Right cardiac atrium (tissue), 5 donors: ENCODE results near the gene GLIPR2. TPM values are rescaled to one million over a fixed set of nuclear protein-coding genes. Genes with fewer than 3 reads are reported as not detected.

ENCODE experiments used
- ATAC-seq, 2 donors: fragments of 200-7000 bp; cut with Tn5 transposase; one replicate each; pipeline versions ENCODE4 v1.8.0 to v1.9.1; 2020; ENCODE audit warnings: moderate library complexity in 2 of 2, mild to moderate bottlenecking in 1 of 2
- DNase-seq, 3 donors: peaks; one replicate each; pipeline ENCODE4 v3.0.0-alpha.2; 2020
- H3K27ac ChIP-seq: one replicate; pipeline ENCODE4 v1.5.1; 2013; ENCODE audit warnings: mild to moderate bottlenecking, low read length, control low read depth, moderate library complexity
- H3K27me3 ChIP-seq: one replicate; pipeline ENCODE4 v1.6.1; 2013; ENCODE audit not compliant: control insufficient read depth, insufficient read depth
- H3K4me1 ChIP-seq: one replicate; pipeline ENCODE4 v1.6.1; 2013; ENCODE audit warnings: low read length; ENCODE audit not compliant: control insufficient read depth, insufficient read depth
- H3K4me3 ChIP-seq: one replicate; pipeline ENCODE4 v1.5.1; 2013; ENCODE audit warnings: low read length, control low read depth
- H3K9me3 ChIP-seq: one replicate; pipeline ENCODE4 v1.6.1; 2013; ENCODE audit warnings: low read length; ENCODE audit not compliant: control insufficient read depth
- WGBS: extraction: QIAGEN DNeasy Blood & Tissue Kit; methylation state at CpG from one replicate; pipeline ENCODE4 v1.1.7; 2013; 5-methylcytosine and 5-hydroxymethylcytosine counted together
- intact Hi-C, 4 donors: fragments of 100-400 bp; cut with DNase I; formaldehyde crosslinking; loops; one replicate each; pipeline versions ENCODE4 v1.11.0 to v1.14.0; 2022 to 2023
- polyA plus RNA-seq: library from polyadenylated mRNA; stranded (reverse); fragments of 200-250 nt; gene quantifications from one replicate; pipeline ENCODE4 v1.2.3, GENCODE V29; 2013
- total RNA-seq, 4 donors: library from RNA; stranded (reverse); fragmentation: NEBNext Ultra II Directional; extraction: Animal tissue kit (Norgen Biotek cat#: 25700); gene quantifications; one replicate each; pipeline ENCODE4 v1.2.1, GENCODE V29; 2021
- donor health status: healthy with polysubstance abuse.
- donor health status: DM: no; HTN: yes; CAD: no.
- donor health status: DM: no; HTN: no; CAD: no.
- donor health status: DM: no; HTN: yes; CAD: no; lungs with severe emphysema.
- donor health status: DM: yes; HTN: yes; CAD: no.

The GLIPR2 gene
- total and polyA plus RNA-seq, 5 donors: 8.8 to 23.2 (median 12.8) TPM

DNA sequence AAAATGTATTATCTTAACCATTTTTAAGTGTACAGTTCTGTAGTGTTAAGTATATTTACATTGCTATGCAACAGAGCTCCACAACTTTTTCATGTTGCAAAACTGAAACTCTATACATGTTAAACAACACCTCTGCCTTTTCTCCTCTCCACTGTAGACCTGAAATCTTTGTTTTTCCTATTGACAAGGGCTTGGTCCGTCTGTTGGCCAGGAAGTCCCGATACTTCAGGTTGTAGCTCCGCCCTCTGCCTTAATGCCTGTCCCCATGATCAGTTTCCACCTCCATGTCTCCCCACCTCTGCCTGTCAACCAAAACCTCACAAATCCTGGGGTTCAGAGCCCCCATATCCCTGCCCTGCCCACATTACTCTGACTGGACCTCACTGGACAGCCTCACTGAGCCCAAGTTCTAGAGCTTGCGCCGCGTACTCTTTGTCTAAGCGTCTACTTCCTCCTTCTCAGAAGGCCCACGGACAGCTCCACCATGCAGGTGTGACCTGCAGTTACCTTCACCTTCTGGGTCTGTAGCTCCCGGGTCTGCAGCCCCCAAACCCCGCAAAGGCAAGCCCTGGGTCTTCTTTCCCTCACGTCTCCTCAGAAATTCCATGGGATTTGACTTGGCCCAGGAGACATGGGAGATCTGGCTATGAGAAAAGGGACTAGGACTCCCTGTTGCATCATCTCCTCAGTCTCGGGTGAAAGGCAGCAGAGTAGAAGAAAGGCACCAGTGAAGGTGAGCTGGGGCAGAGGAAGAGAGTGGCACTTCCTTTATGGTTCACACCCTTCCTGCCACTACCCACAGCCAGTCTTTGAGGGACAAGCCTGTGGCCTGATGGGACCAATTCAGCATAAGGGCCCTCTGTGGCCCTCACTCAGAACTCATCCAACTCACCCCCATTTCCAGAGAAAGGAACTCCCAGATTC is 8.0 kb downstream of the GLIPR2 start:
- Histone ChIP-seq H3K27ac (no peak overlapping the region), H3K27me3 (no peaks in the 10 kb centered on the region), H3K9me3 (no peaks in the 10 kb centered on the region), H3K4me1 (peaks cover 4% of the 10 kb centered on the region), H3K4me3 (no peak overlapping the region)
- intact Hi-C loops: no loop called here
- WGBS: 86% methylated on average over 12 of the region's 12 CpGs
- ATAC-seq (no peak), DNase-seq (peak in 1 of 3 donors; percentile 28)

DNA sequence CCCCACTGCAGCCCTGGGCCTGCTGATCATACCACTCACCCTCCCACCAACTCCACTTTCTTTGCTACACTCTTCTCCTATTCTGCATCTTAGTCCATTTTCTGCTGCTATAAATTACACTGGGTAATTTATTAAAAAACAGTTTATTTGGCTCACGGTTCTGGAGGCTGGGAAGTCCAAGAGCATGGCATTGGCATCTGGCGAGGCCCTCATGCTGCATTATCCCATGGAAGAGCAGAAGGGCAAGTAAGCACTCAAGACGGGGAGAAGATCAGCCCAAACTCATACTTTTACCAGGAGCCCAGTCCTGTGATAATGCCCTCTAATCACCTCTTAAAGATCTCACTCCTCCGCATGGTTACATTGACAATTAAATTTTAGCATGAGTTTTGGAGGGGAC is 9.4 kb downstream of the GLIPR2 start:
- peaks cover 4% of the 10 kb centered on the region for H3K4me1 ChIP-seq
- intact Hi-C loops: no loop called here
- no peaks in the 10 kb centered on the region for H3K9me3 ChIP-seq
- DNase-seq (no peak), ATAC-seq (no peak)
- no peaks in the 10 kb centered on the region for H3K27me3 ChIP-seq
- over 99% methylated on average over 4 of the region's 4 CpGs for WGBS
- H3K4me3 ChIP-seq: no peak overlapping the region
- H3K27ac ChIP-seq: no peak overlapping the region

DNA sequence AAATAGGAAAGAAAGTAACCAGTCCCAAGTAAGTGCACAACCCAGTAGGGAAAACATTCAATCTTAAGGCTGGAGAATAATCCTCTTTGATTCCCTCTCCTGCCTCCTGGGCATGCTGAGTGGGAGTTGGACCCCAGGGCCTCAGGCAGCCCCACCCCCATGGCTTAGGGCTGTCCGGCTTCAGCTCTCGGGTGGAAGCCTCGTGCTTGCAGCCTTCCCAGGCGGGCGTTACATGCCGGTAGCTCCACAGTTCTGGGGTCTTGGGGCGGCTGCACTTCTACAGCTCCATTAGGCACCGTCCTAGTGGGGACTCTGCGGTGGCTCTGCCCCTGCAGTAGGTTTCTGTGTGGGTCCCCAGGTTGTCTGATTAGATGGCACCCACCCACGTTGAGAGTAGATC is 10.1 kb downstream of the GLIPR2 start:
- Histone ChIP-seq H3K9me3 (no peaks in the 10 kb centered on the region), H3K4me3 (no peak overlapping the region), H3K4me1 (peaks cover 4% of the 10 kb centered on the region), H3K27ac (no peak overlapping the region), H3K27me3 (no peaks in the 10 kb centered on the region)
- WGBS: 90% methylated on average over 10 of the region's 10 CpGs
- DNase-seq: peak in 1 of 3 donors; percentile 35
- intact Hi-C loops: no loop called here
- no peak for ATAC-seq

DNA sequence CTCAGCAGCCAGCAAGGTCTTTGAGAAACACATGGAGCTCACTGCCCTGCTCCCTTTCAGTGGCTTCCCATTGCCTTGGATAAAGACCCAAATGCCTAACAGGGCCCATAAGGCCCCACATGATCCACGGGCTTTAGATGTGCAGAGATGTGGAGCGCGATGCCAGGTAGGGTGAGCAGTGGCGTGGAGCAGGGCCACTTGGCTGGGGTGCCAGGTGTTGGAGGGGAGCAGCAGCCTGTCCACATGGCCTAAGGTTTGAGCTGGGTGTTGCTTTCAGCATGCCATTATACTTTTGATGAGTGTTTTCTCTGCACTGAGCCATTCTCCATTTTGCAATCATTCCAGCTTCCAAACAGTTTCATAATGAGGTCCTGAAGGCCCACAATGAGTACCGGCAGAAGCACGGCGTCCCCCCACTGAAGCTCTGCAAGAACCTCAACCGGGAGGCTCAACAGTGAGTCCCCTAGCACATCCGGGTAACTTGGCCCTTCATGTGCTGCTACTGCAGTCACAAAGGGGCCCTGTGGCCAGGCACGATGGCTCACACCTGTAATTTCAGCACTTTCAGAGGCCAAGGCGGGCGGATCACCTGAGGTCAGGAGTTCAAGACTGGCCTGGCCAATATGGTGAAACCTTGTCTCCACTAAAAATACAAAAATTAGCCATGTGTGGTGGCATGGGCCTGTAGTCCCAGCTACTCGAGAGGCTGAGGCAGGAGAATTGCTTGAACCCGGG is 11.1 kb downstream of the GLIPR2 start:
- H3K4me1 ChIP-seq: peaks cover 4% of the 10 kb centered on the region
- no peaks in the 10 kb centered on the region for H3K27me3 ChIP-seq
- intact Hi-C loops: no loop called here
- 93% methylated on average over 14 of the region's 14 CpGs for WGBS
- H3K27ac ChIP-seq: no peak overlapping the region
- no peak for ATAC-seq
- no peaks in the 10 kb centered on the region for H3K9me3 ChIP-seq
- no peak overlapping the region for H3K4me3 ChIP-seq
- peak in 1 of 3 donors; percentile 43 for DNase-seq

DNA sequence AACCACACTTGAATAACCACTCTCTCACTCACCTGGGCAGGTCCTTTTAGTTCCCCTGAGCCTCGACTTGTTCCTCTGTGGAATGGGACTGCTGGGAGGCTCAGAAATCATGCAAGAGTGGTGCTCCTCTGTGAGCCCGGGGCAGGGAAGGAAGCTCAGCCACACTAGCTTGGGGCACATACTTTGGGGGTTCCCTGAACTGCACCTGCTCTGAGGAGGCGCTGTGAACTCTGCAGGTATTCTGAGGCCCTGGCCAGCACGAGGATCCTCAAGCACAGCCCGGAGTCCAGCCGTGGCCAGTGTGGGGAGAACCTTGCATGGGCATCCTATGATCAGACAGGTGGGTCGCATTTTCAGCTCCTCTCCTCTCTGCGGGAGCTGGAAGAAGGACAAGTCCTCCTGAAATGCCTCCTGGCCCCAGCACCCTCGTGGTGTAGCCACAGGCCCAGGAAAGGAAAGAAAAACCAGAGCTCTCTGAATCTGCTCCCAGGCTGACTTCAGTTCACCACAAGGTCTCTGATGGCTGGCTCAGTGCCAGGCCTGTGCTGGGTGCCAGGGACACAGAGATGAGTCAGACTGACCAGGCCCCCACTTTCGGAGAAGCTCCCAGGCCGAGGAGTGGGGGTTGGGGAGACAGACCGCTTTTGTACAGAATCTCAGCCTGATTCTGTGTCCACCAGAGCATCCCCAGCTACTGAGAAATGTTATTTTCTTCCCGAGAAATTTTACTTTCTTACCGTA is 11.9 kb downstream of the GLIPR2 start:
- ATAC-seq: peak; percentile 87 to 88
- peak overlapping the region; percentile 50 for H3K27ac ChIP-seq
- H3K4me1 ChIP-seq: peaks cover 4% of the 10 kb centered on the region
- WGBS: 49% methylated on average over 14 of the region's 14 CpGs
- DNase-seq: peak; percentile 96 to 99 (median 98)
- intact Hi-C loops: no loop called here
- no peaks in the 10 kb centered on the region for H3K27me3 ChIP-seq
- no peaks in the 10 kb centered on the region for H3K9me3 ChIP-seq
- no peak overlapping the region for H3K4me3 ChIP-seq

DNA sequence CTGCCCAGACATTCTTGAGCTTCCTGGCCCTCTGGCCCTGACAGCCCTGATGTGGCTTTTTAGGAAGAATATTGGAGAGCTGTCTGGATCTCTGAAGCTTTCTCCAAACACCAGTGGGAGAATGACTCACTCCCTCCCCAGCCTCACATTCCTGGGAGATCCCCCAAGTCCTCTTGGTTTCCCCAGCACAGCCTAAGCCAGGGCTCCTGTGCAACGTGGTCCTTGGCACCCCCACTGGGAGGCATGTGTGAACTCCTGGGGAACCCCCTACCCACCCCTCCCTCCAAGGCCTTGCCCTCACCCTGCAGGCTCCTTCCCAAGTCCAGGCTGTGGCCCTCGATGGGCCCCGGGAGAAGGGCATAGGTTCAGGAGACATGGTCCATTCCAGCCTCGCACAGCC is 12.7 kb downstream of the GLIPR2 start:
- Histone ChIP-seq H3K9me3 (no peaks in the 10 kb centered on the region), H3K4me3 (no peak overlapping the region), H3K27me3 (no peaks in the 10 kb centered on the region), H3K4me1 (peaks cover 6% of the 10 kb centered on the region), H3K27ac (peak overlapping the region; percentile 1)
- intact Hi-C loops: no loop called here
- ATAC-seq (peak; percentile 27 to 39), DNase-seq (peak; percentile 30 to 62 (median 51))
- WGBS: 73% methylated on average over 4 of the region's 4 CpGs

DNA sequence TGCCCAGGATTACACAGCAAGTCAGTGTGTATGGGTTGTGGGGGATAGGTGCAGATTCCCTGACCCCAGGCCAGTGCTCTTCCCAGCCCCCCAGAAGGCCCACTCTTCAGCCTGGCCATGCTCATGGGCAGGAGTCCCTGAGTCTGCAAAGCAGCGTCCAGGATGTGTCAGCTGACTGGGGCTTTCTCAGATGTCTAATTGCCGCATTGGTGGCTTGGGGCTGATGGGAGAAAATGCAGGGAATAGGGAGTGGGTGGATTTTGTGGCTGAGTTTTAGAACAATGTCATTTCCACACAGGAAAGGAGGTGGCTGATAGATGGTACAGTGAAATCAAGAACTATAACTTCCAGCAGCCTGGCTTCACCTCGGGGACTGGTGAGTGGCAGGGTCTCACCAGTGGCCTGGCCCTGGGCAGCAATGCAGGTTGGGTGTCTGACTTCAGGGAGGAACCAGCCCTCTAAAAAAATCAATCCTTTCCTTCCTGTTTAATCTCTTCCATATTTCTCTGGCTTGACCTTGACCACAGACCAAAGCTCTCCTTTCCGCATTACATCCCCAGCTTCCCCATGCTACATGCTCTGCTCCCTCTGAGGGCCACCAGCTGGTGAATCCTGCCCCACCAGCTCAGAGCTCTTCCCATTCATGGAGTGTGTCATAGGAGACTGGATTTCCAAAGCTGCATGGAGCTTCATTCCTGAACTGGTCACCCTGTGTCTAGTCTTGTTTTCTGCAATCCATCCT is 14.2 kb downstream of the GLIPR2 start:
- ATAC-seq (no peak), DNase-seq (no peak)
- Histone ChIP-seq H3K27ac (no peak overlapping the region), H3K4me1 (peaks cover 11% of the 10 kb centered on the region), H3K4me3 (no peak overlapping the region), H3K9me3 (no peaks in the 10 kb centered on the region), H3K27me3 (no peaks in the 10 kb centered on the region)
- WGBS: 56% methylated on average over 4 of the region's 4 CpGs
- intact Hi-C loops: no loop called here

DNA sequence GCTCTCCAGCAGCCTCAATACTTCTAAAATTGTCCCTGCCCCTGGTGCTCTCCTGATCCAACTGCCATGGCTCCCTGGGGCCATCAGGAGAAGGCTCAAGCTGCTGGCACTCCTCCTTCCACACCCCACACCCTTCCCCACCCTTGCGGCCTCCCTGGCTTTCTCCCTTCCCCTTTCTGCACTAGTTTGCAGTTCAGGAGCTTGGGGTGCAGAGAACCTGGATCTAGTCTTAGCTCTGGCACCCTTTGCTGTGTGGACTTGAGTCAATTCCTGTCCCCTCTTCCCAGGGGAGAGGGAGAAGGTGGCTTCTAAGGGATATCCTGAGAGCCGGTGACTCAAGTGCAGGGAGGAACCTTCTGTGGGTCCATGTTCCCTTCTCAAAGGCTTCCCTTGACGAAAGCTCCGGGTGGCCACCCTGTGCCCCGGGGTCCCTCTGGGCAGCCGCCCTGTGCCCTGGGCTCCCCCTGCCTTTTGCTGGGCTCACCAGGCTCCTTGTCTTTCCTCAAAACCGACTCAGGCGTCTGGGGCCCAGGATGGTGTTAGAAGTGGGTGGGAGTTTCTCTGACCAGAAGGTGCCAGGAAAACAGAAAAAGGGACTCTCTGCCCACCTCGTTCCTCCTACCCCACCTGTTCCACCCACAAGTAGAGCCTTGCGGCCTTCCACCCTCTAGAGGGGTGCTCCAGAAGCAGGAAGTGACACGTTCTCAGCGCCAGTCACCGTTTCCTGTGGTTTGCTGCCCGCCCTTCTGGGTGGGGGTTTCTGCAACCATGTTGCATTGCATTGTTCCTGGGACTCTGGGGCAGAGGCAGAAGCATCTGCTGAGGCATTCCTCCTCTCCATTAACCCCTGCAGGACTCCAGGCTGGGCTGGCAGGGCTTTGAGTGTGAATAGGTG is 15.0 kb downstream of the GLIPR2 start:
- peak; percentile 32 to 56 for ATAC-seq
- intact Hi-C loops: no loop called here
- no peak overlapping the region for H3K4me3 ChIP-seq
- H3K4me1 ChIP-seq: peaks cover 11% of the 10 kb centered on the region
- no peaks in the 10 kb centered on the region for H3K27me3 ChIP-seq
- peak overlapping the region; percentile 61 for H3K27ac ChIP-seq
- WGBS: 65% methylated on average over 14 of the region's 14 CpGs
- peak; percentile 65 to 82 (median 79) for DNase-seq
- H3K9me3 ChIP-seq: no peaks in the 10 kb centered on the region

DNA sequence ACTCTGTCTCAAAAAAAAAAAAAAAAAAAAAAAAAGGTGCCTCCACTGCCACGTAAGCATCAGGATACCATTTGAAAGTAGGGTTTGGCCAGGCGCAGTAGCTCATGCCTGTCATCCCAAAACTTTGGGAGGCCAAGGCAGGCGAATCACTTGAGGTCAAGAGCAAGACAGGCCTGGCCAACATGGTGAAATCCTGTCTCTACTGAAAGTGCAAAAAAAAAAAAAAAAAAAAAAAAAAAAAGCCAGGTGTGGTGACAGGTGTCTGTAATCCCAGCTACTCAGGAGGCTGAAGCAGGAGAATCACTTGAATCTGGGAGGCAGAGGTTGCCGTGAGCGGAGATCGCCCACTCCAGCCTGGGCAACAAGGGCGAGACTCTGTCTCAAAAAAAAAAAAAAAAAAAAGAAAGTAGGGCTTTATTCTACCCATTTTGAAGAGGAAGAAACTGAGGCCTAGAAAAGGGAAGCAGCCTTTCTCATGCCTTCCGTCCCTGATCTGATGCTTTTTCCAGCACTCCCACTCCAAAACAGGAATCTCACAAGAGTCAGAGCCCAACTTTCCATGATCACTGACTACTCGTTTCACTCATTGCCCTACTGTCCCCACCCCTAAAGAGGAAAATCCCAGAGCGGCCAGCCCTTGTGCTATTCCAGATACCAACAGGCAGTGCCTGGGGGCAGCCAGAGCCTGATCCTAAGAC is 16.4 kb downstream of the GLIPR2 start:
- Histone ChIP-seq H3K4me3 (no peak overlapping the region), H3K4me1 (peaks cover 11% of the 10 kb centered on the region), H3K27me3 (no peaks in the 10 kb centered on the region), H3K9me3 (no peaks in the 10 kb centered on the region), H3K27ac (no peak overlapping the region)
- WGBS: 88% methylated on average over 10 of the region's 10 CpGs
- ATAC-seq (no peak), DNase-seq (peak in 1 of 3 donors; percentile 38)
- intact Hi-C loops: no loop called here
